Measurements from ENCODE around the gene IFI27. TPM values are rescaled to one million over a fixed set of nuclear protein-coding genes. Genes with fewer than 3 reads are reported as not detected.

The IFI27 gene
- total RNA-seq, 1 donor from 2014 or later: 1,022 TPM

DNA sequence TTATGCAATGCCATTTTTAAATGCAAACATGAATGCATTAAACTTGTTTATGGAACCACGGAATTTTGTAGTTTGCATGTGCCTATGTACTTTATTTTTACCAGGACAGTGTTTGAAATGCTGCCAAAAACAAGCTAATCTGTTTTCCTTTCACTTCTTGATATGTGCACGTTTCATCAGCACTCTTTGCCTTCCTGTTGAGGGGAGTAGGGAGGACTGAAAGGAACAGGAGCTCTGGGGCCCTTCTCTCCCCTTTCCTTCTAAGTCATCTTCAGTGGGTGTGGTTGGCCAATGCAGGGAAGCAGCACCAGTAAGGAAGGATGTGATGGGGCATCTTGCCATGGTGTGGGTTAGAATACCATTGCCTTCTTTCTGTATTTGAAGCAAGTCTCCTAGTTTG is 51.4 kb downstream of the IFI27 start:
- no peak overlapping the region for H3K4me3 Mint-ChIP-seq (ENCODE audit: unreplicated experiment)
- Histone ChIP-seq H3K79me2 (ENCODE audit: insufficient read depth, low read length) (no peaks in the 10 kb centered on the region), H2AFZ (ENCODE audit: low read depth, low read length) (no peak overlapping the region), H4K20me1 (ENCODE audit: insufficient read depth, low read length) (no peaks in the 10 kb centered on the region), H3K27me3 (ENCODE audit: insufficient read depth, low read length) (peaks cover 26% of the 10 kb centered on the region), H3K4me2 (ENCODE audit: low read length) (no peak overlapping the region), H3K4me1 (ENCODE audit: insufficient read depth, low read length) (peaks cover 2% of the 10 kb centered on the region), H3K36me3 (ENCODE audit: insufficient read depth, low read length) (no peaks in the 10 kb centered on the region), H3K9ac (ENCODE audit: low read length) (no peak overlapping the region), H3K4me3 (ENCODE audit: insufficient read depth, low read depth, low read length) (no peak overlapping the region), H3K9me3 (ENCODE audit: insufficient read depth, low read depth, low read length) (no peaks in the 10 kb centered on the region), H3K27ac (ENCODE audit: low read depth, low read length) (no peak overlapping the region)
- H3K27me3 Mint-ChIP-seq (ENCODE audit: low read depth, unreplicated experiment): peaks cover 24% of the 10 kb centered on the region
- no peak overlapping the region for H3K27ac Mint-ChIP-seq (ENCODE audit: unreplicated experiment)
- H3K36me3 Mint-ChIP-seq (ENCODE audit: low read depth, unreplicated experiment): peaks cover 2% of the 10 kb centered on the region
- peaks cover 2% of the 10 kb centered on the region for H3K9me3 Mint-ChIP-seq (ENCODE audit: unreplicated experiment)
- H3K4me1 Mint-ChIP-seq (ENCODE audit: low read depth, unreplicated experiment): peaks cover 6% of the 10 kb centered on the region
- FAIRE-seq: no peak
- TF ChIP-seq CTCF (IDR thresholded peaks at IDR 0.05; ENCODE audit: insufficient read depth, low read depth, low read length) (no peak), EZH2 (IDR thresholded peaks at IDR 0.05; ENCODE audit: insufficient read depth, low read length) (no peak)
- no peak for DNase-seq (ENCODE audit: low read depth)

GRCh38 chr14:94162466-94162865 is 51.9 kb downstream of the IFI27 start:
- no peak overlapping the region for H2AFZ ChIP-seq (ENCODE audit: low read depth, low read length)
- H3K27me3 ChIP-seq (ENCODE audit: insufficient read depth, low read length): peaks cover 29% of the 10 kb centered on the region
- FAIRE-seq (no peak), DNase-seq (ENCODE audit: low read depth) (no peak)
- Mint-ChIP-seq H3K4me1 (ENCODE audit: low read depth, unreplicated experiment) (peaks cover 5% of the 10 kb centered on the region), H3K27me3 (ENCODE audit: low read depth, unreplicated experiment) (peaks cover 24% of the 10 kb centered on the region), H3K9me3 (ENCODE audit: unreplicated experiment) (no peaks in the 10 kb centered on the region), H3K27ac (ENCODE audit: unreplicated experiment) (no peak overlapping the region), H3K36me3 (ENCODE audit: low read depth, unreplicated experiment) (peaks cover 2% of the 10 kb centered on the region), H3K4me3 (ENCODE audit: unreplicated experiment) (no peak overlapping the region)
- TF ChIP-seq CTCF (IDR thresholded peaks at IDR 0.05; ENCODE audit: insufficient read depth, low read depth, low read length): no peak
- no peak for TF ChIP-seq EZH2 (IDR thresholded peaks at IDR 0.05; ENCODE audit: insufficient read depth, low read length)
- no peak overlapping the region for H3K4me3 ChIP-seq (ENCODE audit: insufficient read depth, low read depth, low read length)
- no peak overlapping the region for H3K27ac ChIP-seq (ENCODE audit: low read depth, low read length)
- no peaks in the 10 kb centered on the region for H3K36me3 ChIP-seq (ENCODE audit: insufficient read depth, low read length)
- no peaks in the 10 kb centered on the region for H3K79me2 ChIP-seq (ENCODE audit: insufficient read depth, low read length)
- no peaks in the 10 kb centered on the region for H3K9me3 ChIP-seq (ENCODE audit: insufficient read depth, low read depth, low read length)
- peaks cover 2% of the 10 kb centered on the region for H3K4me1 ChIP-seq (ENCODE audit: insufficient read depth, low read length)
- H3K9ac ChIP-seq (ENCODE audit: low read length): no peak overlapping the region
- no peak overlapping the region for H3K4me2 ChIP-seq (ENCODE audit: low read length)
- no peaks in the 10 kb centered on the region for H4K20me1 ChIP-seq (ENCODE audit: insufficient read depth, low read length)

DNA sequence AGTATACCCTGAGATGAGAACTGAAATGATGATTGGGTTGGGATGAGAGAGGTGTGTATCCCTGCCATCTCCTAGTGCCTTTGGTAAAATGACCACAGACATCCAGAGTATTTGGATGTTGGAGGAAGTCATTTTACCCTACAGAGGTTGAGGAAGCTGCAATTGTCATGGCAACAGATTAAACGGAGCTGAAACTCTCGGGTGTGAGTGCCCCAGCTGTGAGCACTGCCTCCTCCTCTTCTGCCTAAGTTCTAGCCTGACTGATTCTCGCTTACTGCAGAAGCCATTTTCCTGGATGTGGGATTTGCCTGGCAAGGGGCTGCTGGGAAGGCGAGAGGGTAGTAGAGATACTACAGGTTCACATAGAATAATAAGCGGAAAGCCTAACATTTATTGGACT is 53.3 kb downstream of the IFI27 start:
- peaks cover 27% of the 10 kb centered on the region for H3K27me3 ChIP-seq (ENCODE audit: insufficient read depth, low read length)
- H3K9me3 ChIP-seq (ENCODE audit: insufficient read depth, low read depth, low read length): no peaks in the 10 kb centered on the region
- no peaks in the 10 kb centered on the region for H3K36me3 ChIP-seq (ENCODE audit: insufficient read depth, low read length)
- TF ChIP-seq EZH2 (IDR thresholded peaks at IDR 0.05; ENCODE audit: insufficient read depth, low read length): no peak
- no peak for TF ChIP-seq CTCF (IDR thresholded peaks at IDR 0.05; ENCODE audit: insufficient read depth, low read depth, low read length)
- no peak overlapping the region for H3K4me3 Mint-ChIP-seq (ENCODE audit: unreplicated experiment)
- H3K4me1 Mint-ChIP-seq (ENCODE audit: low read depth, unreplicated experiment): peaks cover 5% of the 10 kb centered on the region
- H3K27ac ChIP-seq (ENCODE audit: low read depth, low read length): no peak overlapping the region
- peaks cover 18% of the 10 kb centered on the region for H3K27me3 Mint-ChIP-seq (ENCODE audit: low read depth, unreplicated experiment)
- H4K20me1 ChIP-seq (ENCODE audit: insufficient read depth, low read length): no peaks in the 10 kb centered on the region
- H3K36me3 Mint-ChIP-seq (ENCODE audit: low read depth, unreplicated experiment): no peaks in the 10 kb centered on the region
- DNase-seq (ENCODE audit: low read depth) (no peak), FAIRE-seq (no peak)
- no peak overlapping the region for H3K9ac ChIP-seq (ENCODE audit: low read length)
- H3K9me3 Mint-ChIP-seq (ENCODE audit: unreplicated experiment): no peaks in the 10 kb centered on the region
- no peaks in the 10 kb centered on the region for H3K79me2 ChIP-seq (ENCODE audit: insufficient read depth, low read length)
- H3K4me2 ChIP-seq (ENCODE audit: low read length): no peak overlapping the region
- no peak overlapping the region for H3K4me3 ChIP-seq (ENCODE audit: insufficient read depth, low read depth, low read length)
- no peak overlapping the region for H3K27ac Mint-ChIP-seq (ENCODE audit: unreplicated experiment)
- H2AFZ ChIP-seq (ENCODE audit: low read depth, low read length): no peak overlapping the region
- H3K4me1 ChIP-seq (ENCODE audit: insufficient read depth, low read length): peaks cover 2% of the 10 kb centered on the region

Measured in astrocyte (in vitro differentiated cells and primary cell).